HG03460 (cell line): ENCODE data around the gene MAPKBP1.

Experiments used
- ATAC-seq: cut with Tn5 transposase; IDR thresholded peaks from one replicate; pipeline ENCODE4 v1.9.1; 2021; ENCODE audit not compliant: unreplicated experiment

Gene MAPKBP1

DNA sequence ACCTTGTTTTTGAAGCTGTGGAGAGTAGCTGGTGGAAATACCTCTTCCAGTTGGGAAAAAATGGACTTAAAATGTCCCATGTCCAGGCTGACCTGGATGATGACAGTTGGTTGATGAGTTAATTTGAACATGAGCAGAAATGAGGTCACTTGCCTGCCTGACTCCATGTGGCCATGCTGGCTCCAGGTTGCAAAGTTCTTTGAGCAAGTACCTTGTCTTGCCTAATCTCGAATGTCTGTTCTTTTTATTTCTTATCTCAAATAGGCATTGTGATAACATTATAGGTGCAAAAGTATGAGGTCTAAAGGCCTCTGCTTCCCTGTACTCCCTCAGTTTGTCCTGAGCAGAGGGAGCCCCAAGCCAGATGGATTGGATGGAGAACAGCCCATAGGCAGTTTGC lies 9.0 kb downstream of the MAPKBP1 start:
- no peak for ATAC-seq

GRCh38 chr15:41788262-41788661 lies 14.0 kb downstream of the MAPKBP1 start:
- no peak for ATAC-seq

GRCh38 chr15:41789236-41789635 lies 15.0 kb downstream of the MAPKBP1 start:
- ATAC-seq = no peak

DNA sequence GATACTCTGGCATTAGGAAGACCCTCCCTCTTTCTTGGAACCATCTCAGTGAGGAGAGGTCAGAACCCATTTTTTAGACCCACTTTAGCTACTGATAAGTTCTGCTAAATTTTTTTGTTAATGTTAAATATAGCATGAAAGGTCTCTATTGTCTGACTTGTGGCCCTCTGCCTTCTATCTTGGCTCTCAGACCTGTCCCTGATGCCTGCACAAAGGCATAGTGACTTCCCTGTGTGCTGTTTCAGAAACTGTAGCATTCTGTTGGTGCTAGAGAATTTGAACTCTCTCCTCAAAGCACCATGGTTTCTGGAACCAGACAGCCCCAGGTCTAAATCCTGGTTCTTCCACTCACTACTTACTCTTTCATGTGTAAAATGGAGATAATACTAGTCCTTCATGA lies 15.4 kb downstream of the MAPKBP1 start:
- ATAC-seq = no peak

DNA sequence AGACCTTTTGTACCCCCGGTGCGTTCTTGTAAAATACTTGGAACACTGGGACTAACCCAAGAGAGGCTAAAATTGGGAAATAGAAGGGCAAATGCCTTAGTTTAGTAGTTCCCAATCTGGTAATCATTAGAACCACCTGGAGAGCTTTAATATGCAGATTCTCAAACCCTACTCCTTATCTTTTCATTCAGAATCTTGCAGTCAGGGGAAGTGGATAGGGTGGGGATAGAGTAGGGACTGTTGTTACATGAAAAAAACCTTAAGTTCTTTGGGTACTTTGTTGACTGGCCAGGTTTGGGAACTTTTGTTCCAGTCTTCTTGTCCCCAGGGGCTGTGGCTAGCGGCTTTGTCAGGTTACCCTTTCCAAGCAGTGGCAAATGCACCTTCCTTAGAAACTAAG lies 15.9 kb downstream of the MAPKBP1 start:
- no peak for ATAC-seq

DNA sequence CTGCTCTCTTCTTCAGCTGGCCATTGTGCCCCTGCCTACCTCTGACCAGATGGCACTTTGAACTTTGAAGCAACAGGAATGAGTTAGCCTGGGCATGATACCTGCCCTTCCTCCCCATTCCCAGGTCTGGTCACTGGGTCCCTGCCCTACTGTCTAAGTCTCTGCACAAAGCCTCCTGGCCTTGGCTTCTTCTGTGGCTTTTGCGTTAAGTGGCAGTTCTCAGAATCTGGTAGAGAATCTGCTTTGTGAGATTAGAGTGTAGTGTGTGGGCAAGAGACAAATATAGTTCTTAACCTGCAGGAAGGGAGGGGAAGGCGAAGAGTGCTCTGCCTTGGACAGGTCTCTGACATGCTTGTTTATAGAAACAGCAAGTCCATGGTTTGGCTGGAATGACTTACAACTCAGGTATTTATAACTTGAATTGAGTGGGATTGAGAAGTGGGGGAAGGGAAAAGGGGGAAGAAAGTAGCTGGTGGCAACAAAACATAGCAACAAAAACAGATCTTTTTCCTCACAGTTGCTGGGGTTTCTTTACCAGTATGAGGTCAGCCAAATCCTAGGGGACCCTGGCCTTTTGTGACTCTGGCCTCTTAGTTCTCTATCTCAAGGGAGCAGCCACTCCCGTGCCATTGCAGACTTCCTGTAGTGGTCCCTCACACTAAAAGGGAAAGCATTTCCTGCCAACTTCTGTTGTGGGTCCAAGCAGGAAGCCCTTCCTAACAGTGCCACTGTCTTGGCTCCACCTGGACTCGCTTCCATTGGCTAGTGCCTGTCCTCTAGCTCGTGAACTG lies 16.7 kb downstream of the MAPKBP1 start:
- no peak for ATAC-seq

DNA sequence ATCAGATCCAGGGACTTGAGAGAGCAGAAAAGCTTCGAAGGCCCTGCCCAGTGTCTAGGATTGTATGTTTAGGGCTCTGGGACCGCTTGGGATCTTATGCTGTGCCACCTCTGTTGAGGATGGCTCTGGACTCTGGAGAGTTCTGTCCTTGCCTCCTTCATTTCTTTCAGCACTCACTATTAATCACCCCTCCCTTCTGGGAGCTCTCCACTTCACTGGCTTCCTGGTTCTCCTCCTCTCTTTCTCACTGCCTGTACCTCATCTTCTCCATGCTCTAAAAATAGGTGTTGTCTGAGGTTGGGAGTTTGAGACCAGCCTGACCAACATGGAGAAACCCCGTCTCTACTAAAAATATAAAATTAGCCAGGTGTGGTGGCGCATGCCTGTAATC lies 17.3 kb downstream of the MAPKBP1 start:
- ATAC-seq = no peak

DNA sequence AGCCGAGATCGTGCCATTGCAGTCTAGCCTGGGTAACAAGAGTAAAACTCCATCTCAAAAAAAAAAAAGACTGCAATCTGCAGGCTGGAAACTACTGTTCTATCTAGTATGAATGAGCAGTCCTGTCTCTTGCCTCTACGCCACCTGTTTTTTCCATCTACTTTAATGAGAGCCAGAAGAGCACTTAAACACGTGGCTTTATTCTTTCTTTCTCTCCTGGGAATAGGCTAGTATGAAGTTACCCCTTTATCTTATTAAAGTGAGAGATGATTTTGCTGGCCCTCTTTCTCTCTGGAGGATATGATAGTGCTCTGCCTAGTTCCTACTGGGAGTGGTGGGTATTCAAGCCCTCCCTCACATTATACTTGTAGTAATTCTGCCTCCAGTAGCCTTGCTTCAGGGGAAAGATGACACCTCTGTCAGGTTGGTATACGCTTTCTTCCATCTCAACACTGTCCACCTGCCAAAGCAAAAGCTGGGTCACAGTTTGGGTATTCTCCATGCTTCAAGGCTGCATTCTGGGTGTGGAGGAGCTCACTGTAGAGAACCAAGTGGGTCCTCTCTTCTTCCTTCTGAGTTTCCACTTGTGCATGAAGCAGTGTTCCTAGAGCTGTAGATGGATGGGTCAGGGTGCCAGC lies 17.8 kb downstream of the MAPKBP1 start:
- no peak for ATAC-seq

GRCh38 chr15:41794081-41794480 lies 19.8 kb downstream of the MAPKBP1 start:
- ATAC-seq = no peak

DNA sequence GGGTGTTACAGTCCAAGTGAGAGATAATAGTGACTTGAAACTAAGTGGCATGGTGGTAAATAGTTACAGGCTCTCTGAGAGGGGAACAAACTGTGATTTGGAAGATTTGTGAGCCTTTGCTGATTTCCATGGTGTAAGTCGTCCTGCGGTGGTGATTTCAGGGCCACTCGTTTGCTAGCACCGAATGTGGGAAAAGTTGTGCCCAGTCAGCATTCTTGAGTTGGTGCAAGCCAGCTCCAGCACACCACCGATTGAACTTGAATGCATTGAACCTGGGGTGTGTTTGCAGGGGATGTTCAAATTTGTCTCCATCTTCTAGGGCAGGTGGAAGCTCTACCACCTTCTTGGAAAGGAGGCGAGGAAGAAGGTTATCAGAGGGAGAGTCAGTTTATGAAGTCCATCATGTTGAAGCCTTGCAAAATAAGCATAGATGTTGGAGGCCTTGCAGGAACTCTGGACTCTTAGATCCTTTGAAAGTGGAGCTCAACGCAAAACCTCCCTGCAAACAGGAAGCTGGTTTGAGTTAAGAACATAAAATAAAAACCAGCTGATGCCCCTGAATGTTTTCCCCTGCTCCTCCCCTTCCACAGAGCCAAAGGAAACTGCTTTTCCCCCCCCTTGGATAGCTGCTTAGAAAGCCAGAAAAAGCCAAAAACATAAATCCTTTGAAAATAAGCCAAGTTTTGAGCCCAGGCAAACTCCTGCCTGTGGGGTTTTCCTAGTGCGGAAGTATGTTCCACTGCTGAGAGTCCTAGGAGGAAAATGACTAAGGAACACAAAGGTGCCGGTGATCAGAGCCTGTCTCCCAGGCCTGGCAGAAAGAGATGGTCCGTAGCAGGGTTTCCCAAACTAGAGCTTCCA lies 21.9 kb downstream of the MAPKBP1 start:
- no peak for ATAC-seq

- ATAC-seq = no peak
Observed at GRCh38 chr15:41797201-41797944, 23.1 kb downstream of the MAPKBP1 start.

- no peak for ATAC-seq
Observed at GRCh38 chr15:41798607-41799487, 24.6 kb downstream of the MAPKBP1 start.

DNA sequence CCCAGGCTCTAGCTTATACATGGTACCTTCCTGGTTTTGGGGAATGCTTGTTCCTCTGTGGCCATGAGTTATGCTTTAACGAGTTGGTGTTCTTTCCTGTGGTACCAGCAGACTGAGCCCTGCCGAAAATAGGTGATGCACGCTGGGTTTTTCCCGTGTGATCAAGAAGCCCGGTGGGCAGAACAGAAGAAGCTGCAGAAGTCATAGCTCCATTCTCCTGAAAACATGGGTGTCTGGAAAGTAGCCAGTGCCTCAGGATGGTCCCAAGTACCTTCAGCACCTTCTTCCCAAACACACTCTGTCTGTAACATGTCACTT lies 25.2 kb downstream of the MAPKBP1 start:
- ATAC-seq = no peak

- no peak for ATAC-seq
Observed at GRCh38 chr15:41801185-41801584, 26.9 kb downstream of the MAPKBP1 start.

DNA sequence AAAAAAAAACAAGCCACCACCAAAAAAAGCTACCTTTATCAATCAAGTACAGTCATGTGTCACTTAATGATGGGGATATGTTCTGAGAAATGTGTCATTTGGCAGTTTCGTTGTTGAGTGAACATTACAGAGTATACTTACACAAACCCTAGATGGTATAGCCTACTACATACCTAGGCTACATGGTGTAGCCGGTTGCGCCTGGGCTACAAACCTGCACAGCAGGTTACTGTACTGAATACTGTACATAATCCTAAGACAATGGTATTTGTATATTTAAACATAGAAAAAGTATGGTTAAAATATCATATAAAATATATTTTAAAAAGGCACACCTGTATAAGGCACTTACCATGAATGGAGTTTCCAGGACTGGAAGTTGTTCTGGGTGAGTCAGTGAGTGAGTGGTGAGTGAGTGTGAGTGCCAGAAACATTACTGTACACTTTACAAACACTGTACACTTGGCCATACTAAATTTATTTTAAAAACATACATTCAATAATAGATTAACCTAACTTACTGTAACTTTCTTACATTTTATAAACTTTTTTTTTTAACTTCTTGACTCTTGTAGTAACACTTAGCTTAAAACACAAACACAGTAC lies 27.7 kb downstream of the MAPKBP1 start:
- ATAC-seq = no peak

DNA sequence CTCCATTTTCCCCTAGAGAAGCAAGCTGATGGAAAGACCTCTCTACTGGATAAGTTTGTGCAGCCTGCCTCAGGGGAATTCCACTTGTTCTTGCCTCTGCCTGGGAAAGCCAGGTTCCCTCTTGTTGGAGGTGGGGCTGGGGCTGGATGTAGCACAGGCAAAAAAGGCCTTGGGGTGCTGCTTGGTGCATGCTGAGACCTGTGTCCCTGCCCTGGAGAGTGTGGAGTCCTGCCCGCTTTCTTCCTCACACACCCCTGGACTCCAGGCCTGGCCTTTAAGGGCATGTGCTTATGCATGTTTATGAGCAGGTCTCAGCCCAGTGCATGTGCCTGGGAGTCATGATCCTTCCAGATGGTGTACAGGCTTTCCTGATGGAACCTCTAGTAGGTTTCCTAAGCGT lies 30.1 kb downstream of the MAPKBP1 start:
- no peak for ATAC-seq

- no peak for ATAC-seq
Observed at GRCh38 chr15:41804916-41805666, 30.8 kb downstream of the MAPKBP1 start.

- no peak for ATAC-seq
Observed at GRCh38 chr15:41805711-41806110, 31.4 kb downstream of the MAPKBP1 start.
